GM08714 (cell line): ENCODE data around the gene ALDH3B1.
"Not testable (repeated sequence)": the region's sequence is repeated elsewhere in the genome, so short reads cannot be mapped to it uniquely, and the experiment has no call there.

ENCODE experiments used
- H3K4me3 ChIP-seq: fragments of 200-500 bp; sonication (Bioruptor generic); 2 replicates; pipeline ENCODE4 v1.5.1; 2014; ENCODE audit warnings: mild to moderate bottlenecking, low read length, inconsistent platforms
- ZNF274 ChIP-seq: IDR thresholded peaks from 2 replicates; pipeline ENCODE4 v1.6.1; 2012; ENCODE audit warnings: mild to moderate bottlenecking, low read depth, low read length

The ALDH3B1 gene, protein sequence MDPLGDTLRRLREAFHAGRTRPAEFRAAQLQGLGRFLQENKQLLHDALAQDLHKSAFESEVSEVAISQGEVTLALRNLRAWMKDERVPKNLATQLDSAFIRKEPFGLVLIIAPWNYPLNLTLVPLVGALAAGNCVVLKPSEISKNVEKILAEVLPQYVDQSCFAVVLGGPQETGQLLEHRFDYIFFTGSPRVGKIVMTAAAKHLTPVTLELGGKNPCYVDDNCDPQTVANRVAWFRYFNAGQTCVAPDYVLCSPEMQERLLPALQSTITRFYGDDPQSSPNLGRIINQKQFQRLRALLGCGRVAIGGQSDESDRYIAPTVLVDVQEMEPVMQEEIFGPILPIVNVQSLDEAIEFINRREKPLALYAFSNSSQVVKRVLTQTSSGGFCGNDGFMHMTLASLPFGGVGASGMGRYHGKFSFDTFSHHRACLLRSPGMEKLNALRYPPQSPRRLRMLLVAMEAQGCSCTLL

DNA sequence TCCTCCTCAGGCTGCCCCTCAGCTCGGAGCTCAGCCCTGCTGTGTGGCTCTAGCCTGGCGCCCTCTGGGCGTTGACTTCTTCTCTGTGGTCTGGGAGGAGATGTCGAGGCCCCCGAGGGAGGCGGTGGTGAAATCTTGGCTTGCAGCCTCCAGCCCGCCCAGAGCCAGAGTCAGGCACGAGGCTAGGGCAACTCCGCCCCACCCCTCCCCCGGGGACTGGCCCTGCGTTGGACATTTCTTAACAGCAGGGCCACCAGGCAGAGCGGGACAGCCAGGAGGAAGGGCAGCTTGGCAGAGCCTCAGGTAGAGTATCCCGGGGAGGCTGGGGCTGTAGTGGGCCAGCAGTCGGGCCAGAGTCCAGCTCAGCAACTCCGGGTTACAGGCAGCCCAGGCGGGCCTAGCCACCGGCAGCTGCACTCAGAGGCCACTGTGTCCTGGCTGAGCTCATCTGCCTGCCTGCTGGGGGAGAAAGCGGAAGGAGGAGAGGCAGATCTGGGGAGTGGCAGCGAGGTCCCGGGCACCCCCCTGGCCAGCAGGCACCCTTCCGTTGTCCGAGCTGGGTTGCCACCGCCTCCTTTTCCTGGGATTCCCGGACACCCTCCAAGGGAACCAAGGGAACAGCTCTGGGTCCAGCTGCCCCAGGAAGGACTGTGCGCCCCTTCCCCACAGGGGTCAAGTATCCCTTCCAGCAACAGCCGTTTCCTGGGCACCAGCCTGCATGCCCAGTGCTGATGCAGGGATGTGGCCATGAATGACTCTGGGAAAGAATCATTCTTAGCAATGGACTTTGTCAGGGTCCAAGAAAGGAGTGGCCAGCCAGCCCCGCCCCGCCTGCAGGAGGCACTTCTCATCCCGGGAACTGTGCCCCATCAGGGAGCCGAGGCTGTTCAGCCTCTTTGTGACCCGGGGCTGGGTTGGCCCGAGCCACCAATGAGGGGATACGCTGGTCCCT, at the start of gene ALDH3B1:
Gene ALDH3B1 (plus strand): TSS at position 238 of the 952 bp plus-strand sequence. CDS start 4,971 bp downstream, outside the sequence.
- TF ChIP-seq ZNF274, result no peak
- H3K4me3 ChIP-seq, result no peak within 1 kb of the TSS

DNA sequence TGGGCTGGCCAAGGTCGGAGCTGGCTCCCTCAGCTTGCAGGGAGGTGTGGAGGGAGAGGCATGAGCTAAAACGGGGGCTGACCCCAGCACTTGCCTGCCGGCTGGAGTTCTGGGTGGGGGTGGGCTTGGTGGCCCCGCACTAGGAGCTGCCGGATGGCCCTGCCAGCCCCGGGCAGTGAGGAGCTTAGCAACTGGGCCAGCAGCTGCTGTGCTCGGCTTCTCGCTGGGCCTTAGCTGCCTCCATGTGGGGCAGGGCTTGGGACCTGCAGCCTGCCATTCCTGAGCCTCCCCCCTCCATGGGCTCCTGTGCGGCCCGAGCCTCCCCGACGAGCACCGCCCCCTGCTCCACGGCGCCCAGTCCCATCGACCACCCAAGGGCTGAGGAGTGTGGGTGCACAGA, 46.9 kb upstream of the ALDH3B1 start:
- H3K4me3 ChIP-seq, result not testable (repeated sequence)

DNA sequence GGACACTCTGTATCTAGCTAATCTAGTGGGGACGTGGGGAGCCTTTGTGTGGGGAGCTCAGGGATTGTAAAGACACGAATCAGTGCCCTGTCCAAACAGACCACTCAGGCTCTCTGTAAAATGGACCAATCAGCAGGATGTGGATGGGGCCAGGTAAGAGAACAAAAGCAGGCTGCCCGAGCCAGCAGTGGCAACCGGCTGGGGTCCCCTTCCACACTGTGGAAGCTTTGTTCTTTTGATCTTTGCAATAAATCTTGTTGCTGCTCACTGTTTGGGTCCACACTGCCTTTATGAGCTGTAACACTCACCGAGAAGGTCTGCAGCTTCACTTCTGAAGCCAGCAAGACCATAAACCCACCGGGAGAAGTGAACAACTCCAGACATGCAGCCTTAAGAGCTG, 46.2 kb upstream of the ALDH3B1 start:
- not testable (repeated sequence) for H3K4me3 ChIP-seq

DNA sequence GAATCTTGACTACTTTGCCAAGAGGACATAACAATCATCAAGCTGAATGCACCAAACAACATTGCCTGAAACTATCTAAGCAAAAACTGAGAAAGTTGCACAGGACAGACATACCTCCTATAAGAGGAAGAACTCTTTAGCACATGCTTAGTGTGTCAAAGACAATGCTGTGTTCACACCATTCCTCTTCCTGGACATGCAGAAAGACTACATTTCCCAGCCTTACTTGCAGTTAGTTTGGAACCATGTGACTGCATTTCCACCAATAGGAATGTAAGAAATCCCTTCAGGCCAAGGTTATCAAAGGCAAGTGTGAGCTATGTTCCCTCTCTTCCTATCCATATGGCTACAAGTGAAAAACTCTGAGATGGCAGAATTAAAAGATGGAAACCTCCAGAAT, 45.4 kb upstream of the ALDH3B1 start:
- H3K4me3 ChIP-seq, result not testable (repeated sequence)

DNA sequence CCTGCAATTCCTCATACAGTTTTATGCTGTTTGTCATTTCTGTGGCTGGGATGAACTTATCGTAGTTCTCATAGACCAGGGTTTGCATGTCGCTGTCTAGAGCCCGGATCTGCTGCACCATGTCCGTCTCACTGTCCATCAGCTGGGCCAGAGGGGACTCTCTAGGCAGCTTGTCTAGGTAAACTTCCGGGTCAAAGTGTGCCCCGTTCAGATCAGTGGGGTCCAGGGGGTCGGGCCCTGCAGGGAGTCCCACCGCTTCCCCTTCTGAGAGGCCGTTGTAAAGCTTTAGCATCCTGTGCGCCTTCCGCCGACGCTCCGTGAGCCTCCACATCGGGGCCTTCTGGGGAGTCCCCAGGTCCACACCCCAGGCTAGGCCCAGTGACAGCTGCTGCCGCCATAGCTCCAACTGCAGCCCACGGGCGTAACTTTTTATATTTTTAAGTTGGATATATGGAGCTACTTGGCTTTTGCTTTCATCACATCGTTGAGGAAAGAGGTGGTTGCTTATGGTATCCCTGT, 44.2 kb upstream of the ALDH3B1 start:
- H3K4me3 ChIP-seq, result not testable (repeated sequence)

DNA sequence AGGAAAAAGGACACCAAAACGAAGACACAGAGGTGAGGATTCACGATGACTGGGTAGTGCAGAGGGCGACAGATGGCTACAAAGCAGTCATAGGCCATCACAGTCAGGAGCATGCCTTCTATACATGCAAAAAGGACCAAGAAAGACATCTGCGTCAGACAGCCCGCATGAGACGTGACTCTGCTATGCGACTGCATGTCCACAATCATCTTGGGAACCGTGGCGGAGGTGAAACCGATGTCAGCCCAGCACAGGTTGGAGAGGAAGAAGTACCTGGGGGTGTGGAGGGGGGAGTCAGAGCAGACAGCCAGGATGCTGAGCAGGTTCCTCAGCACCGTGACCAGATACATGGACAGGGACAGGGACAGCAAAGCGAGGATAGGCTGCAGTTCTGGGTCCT, 35.4 kb upstream of the ALDH3B1 start:
- H3K4me3 ChIP-seq, result not testable (repeated sequence)

DNA sequence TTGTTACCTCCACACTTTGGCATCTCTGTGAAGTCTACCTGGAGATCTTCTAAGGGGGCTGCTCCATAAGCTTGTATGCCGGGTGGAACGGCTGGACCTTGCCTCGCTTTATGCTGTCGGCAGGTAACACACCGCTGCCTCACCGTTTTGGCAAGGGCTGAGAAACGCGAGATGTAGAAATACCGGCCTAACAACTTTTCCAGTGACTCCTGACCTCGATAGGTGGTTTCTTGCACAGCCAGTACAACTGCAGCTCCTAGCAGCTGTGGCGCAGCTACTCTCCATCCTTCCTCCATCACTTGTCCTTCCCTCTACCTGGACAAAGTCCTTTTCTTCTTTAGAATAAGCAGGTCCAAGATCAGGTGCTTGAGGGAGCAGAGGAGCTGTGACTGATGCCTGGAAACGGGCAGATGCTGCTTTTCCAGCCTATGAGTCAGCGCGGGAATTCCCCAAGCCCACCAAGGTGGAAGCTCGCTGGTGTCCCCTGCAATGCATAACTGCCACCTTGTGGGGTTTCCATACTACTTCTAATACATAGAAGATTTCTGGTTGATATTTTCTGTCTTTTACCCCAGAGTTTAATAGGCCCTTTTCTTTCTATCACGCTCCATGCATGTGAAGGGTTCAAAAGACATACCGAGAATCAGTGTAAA, 31.2 kb upstream of the ALDH3B1 start:
- H3K4me3 ChIP-seq, result not testable (repeated sequence)

DNA sequence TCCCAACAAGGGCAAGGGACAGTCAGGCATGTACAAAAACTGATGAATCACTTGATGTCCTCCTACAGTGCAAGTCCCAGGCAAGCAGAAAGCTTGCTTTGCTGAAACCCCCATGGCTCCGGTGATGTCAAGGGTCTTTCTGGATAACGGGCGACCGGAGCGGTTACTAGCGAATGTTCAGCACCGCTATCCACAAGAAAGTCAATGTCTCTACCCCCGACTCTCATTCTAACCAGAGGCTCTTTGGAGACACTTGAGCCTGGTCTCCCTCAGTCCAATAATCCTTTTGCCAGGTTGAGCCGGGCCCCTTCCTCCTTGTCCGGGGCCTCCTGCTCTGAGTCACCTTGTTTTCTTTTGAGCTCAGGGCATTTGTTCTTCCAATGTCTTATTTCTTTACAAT, 28.9 kb upstream of the ALDH3B1 start:
- not testable (repeated sequence) for H3K4me3 ChIP-seq

DNA sequence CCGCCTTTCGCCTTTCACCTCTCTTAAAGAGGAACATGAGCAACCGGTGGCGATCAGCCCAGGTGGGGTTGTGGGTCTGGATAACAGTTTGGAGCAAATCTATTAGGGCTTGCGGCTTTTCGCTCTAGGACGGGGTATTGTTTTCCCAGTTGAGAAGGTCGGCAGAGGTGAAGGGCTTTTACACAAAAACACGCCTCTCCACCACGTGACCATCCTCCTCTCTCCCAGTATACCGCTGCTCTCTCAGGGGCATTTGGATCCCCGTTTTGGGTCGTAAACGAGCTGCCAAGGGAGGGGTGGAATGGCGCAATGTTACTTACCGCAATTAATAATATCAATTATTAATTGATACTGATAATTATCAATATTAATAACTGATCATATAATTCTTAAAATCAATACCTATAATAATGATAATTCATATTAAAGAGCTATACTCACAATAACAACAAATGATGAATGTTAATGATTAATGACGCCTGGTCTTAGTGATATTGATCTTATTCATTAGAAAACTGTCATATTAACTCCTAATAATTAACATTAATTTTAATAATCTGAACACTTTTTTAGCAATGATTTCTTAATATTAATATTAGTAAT, 27.8 kb upstream of the ALDH3B1 start:
- H3K4me3 ChIP-seq, result not testable (repeated sequence)

DNA sequence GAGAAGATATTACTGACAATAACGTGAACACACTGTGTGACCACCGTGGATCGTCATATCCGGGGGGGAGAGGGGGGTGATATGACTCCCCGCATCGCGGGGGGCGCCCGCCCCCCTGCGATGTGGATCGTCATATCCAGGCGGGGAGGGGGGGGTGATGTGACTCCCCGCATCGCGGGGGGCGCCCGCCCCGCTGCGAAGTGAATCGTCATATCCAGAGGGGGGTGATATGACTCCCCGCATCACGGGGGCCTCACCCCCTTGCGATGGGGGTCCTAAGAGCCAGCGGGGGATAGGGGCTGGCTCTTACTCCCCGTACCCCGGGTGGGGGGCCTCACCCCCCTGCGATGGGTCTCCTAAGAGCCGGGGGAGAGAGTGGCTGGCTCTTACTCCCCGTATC, 26.2 kb upstream of the ALDH3B1 start:
- no peak overlapping the region for H3K4me3 ChIP-seq
- TF ChIP-seq ZNF274, result no peak

DNA sequence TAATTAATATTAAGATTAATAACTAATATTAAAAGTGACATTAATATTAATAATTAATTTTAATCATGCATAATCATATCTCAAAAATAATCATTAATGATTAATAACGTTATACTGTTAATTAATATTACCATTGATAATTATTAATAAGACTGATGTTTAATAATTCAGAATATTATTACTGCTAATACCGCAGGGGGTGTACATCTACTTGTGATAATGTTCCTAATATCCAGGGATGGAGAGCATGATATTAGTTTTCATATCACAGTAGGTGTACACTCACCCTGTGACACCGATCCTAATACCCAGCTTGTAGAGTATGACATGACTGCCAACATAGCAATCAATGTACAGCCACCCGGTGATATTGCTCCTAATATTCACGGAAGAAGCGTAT, 24.8 kb upstream of the ALDH3B1 start:
- not testable (repeated sequence) for H3K4me3 ChIP-seq

DNA sequence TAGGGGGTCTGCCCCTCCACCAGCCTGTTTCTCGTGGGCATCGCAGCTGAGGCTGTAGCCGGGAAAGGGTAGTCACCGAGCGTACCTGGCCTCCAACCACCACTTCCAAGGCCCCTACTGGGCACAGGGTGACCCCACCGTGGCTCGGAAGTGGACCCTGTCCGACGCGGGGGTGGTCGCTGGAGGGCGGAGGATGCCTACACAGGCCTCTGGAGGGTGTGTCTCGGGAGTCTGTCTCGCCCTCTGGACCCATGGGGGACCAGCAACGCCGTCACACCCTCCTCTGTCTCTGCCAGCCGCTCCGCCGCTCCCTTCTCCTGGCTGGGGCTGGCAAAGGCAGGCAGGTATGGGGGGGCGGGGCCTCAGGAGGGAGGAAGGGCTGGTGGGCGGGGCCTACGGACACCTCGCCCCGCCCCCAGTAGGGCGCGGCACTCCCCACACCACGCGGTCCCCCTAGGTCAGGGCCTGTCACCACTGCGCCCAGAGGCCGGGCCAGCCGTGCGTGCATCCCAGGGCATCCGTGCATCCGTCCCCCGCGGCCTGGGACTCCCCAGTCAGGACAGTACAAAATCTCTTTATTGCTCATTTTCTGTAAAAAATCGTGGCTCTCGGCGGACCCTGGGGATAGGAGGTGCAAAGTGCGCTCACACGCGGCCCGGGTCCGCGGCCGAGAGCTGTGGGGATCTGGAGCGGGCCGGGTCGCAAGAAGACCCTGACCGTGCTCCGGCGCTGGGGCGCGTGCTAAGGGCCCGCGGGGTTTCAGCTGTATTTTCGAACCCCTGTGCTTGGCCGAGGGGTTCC, 19.4 kb upstream of the ALDH3B1 start:
- H3K4me3 ChIP-seq, result not testable (repeated sequence)

DNA sequence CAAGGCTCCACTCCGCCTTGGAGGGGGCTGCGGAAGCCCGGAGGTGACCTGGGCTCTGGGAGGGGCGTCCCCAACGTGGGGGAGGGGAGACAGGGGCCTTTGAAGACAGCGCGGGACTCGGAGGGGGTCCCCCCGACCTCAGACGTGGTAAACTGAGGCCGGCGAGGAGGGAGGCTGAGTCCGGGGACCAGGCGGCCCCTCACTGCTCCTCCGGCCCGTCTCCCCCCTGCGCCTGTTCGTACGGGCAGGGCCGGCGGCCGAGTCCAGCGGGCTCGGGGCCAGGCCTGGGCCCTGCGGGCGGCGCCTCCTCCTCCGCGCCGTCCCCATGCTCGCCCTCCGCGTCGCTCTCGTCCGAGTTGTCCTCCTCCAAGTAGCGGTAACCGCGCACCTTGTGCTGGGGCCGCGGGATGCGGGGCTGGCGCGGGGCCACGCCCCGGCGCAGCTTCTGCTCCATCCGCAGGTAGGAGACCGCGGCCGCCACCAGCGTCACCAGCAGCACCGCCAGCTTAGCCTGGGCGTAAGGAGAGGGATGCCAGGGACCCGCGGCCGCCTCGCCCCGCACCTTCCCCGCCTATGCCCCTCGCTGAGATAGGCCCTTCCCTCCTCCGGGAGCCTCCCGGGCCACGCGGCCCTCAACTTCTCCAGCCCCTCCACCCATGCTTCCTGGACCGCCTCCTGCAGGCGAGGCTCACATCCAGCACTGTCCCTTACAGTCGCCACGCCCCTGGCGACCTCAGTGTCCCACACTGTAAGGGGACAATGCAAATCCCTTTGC, 18.6 kb upstream of the ALDH3B1 start:
- not testable (repeated sequence) for H3K4me3 ChIP-seq

DNA sequence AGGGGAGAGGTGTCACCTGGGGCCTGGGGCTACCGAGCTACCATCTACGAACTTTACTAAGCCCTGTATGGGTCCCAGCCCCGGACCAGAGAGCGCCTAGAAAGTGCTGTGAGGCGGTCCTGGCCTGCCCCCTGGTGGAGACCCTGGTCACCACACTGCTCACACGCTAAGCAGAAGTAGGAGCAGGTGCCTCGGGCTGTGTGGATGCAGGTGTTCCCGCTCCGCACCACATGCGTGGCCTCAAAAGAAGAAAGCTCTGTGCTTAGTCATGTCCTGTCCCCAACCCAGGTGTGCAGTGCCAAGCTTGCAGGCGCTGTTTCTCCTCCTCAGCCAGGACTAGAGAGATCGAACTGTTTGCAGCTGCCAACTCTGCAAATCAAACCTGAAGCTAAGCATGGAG, 16.3 kb upstream of the ALDH3B1 start:
- H3K4me3 ChIP-seq, result not testable (repeated sequence)

DNA sequence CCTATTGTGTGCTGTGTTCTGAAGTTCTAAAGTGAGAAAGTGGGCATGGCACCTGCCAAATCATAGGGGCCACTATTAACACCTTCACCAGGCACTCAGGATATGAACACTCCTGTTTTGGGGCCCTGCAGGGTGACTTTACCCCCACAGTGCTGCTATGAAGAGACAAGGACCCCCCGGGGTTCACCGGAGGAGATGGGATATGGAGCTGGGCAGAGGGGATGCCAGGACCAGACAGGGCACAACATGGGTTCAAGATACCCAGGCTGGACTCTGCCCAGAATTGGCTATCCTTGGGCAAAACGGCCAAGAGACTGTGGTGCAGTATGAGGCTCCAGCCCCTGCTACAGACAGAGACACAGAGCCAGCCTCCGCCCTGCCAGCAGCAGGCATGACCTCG, 15.7 kb upstream of the ALDH3B1 start:
- not testable (repeated sequence) for H3K4me3 ChIP-seq

DNA sequence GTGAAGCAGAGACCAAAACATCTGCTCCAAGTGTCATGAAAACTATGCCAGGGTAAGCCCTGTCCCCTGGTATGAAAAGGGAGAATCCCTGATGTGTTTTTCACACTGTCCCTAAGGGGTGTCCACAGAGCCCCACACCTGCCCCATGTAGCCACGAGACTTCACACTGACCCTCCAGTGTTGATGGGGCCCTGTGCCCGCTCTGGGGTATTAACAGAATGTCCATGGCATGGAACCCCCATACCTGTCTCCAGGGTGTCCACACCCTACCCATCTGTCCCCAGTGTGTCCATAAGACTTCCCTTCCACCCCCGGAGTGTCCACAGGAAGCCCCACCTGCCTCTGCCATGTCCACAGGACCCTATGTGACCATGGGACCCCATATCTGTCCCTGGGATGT, 15.0 kb upstream of the ALDH3B1 start:
- H3K4me3 ChIP-seq, result not testable (repeated sequence)

DNA sequence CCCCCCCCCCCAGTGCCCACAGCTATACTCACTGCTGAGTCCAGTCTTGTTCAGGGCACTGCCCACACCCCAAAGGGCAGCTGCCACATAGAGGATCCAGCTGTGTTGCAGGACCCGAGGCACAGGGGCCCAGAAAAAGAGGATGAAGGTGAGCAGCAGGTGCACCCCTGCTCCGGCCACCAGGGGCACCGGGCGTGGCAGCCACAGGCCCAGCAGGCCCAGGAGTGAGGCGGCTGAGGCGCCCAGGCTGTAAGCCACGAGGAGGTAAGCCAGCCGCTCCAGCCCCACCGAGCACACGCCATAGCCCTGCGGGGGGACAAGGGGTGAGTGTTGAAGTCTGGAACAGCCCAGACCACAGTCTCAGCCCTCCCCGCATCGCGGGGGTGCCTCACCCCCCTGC, 14.5 kb upstream of the ALDH3B1 start:
- H3K4me3 ChIP-seq, result not testable (repeated sequence)
